ENCODE results near the gene MET.
"Not testable (repeated sequence)": the region's sequence is repeated elsewhere in the genome, so short reads cannot be mapped to it uniquely, and the experiment has no call there.

MET gene

GRCh38 chr7:116809636-116810266 lies 137.8 kb downstream of the MET start:
- DNase-seq (ENCODE audit: low read depth in 2 of 2) = no peak

GRCh38 chr7:116810267-116811116 lies 138.5 kb downstream of the MET start:
- DNase-seq (ENCODE audit: low read depth in 2 of 2) = no peak

- no peak for DNase-seq (ENCODE audit: low read depth in 2 of 2)
Measured at GRCh38 chr7:116811768-116812167, 139.8 kb downstream of the MET start.

- DNase-seq (ENCODE audit: low read depth in 2 of 2) = no peak
Measured at GRCh38 chr7:116812860-116813259, 140.9 kb downstream of the MET start.

- DNase-seq (ENCODE audit: low read depth in 2 of 2) = not testable (repeated sequence)
Measured at GRCh38 chr7:116813371-116813770, 141.4 kb downstream of the MET start.

- DNase-seq (ENCODE audit: low read depth in 2 of 2) = no peak
Measured at GRCh38 chr7:116815041-116815440, 143.0 kb downstream of the MET start.

GRCh38 chr7:116820149-116820548 lies 148.2 kb downstream of the MET start:
- DNase-seq (ENCODE audit: low read depth in 2 of 2) = no peak

GRCh38 chr7:116821647-116822046 lies 149.7 kb downstream of the MET start:
- DNase-seq (ENCODE audit: low read depth in 2 of 2) = not testable (repeated sequence)

- DNase-seq (ENCODE audit: low read depth in 2 of 2) = no peak
Measured at GRCh38 chr7:116824449-116824848, 152.5 kb downstream of the MET start.

- no peak for DNase-seq (ENCODE audit: low read depth in 2 of 2)
Measured at GRCh38 chr7:116828281-116828680, 156.3 kb downstream of the MET start.

GRCh38 chr7:116829041-116829440 lies 157.0 kb downstream of the MET start:
- DNase-seq (ENCODE audit: low read depth in 2 of 2) = no peak

- no peak for DNase-seq (ENCODE audit: low read depth in 2 of 2)
Measured at GRCh38 chr7:116829493-116829892, 157.5 kb downstream of the MET start.

GRCh38 chr7:116832692-116833091 lies 160.7 kb downstream of the MET start:
- DNase-seq (ENCODE audit: low read depth in 2 of 2) = no peak

GRCh38 chr7:116834815-116835504 lies 163.0 kb downstream of the MET start:
- DNase-seq (ENCODE audit: low read depth in 2 of 2) = no peak

- DNase-seq (ENCODE audit: low read depth in 2 of 2) = no peak
Measured at GRCh38 chr7:116836048-116836447, 164.1 kb downstream of the MET start.

GRCh38 chr7:116836911-116837310 lies 164.9 kb downstream of the MET start:
- DNase-seq (ENCODE audit: low read depth in 2 of 2) = no peak

- DNase-seq (ENCODE audit: low read depth in 2 of 2) = no peak
Measured at GRCh38 chr7:116837586-116837985, 165.6 kb downstream of the MET start.

- no peak for DNase-seq (ENCODE audit: low read depth in 2 of 2)
Measured at GRCh38 chr7:116840256-116840655, 168.3 kb downstream of the MET start.

- DNase-seq (ENCODE audit: low read depth in 2 of 2) = no peak
Measured at GRCh38 chr7:116842371-116842770, 170.4 kb downstream of the MET start.

GRCh38 chr7:116843378-116843777 lies 171.4 kb downstream of the MET start:
- no peak for DNase-seq (ENCODE audit: low read depth in 2 of 2)

Data from stimulated activated CD8-positive, alpha-beta memory T cell treated with anti-CD3 and anti-CD28 coated beads, Interleukin-15, amount 100 ng/mL, for 4 hours (primary cell).